ENCODE measurements around the gene ZDHHC3.

DNA sequence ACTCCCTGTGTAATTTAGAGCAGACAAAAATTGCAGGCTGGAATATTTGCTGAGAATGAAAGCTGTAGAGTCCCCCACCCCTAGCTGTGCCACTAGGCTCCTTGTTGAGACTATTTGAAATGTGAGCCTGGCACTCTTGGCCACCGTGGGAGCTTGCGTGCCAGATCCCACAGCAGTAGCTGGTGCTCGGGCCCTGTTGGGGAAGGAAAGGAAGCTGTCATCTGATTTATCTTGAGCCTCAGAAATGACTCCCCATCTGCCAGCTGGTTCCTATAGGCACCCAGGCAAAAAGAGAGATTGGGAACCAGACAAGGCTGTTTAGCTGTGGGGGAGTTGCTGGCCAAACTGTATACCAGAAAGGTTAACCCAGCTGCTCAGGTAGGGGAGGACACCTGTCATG, 26.7 kb upstream of the ZDHHC3 start:
- no peak for TF ChIP-seq TAF1 (IDR thresholded peaks at IDR 0.05; ENCODE audit: borderline replicate concordance, insufficient read depth, low read length)
- TF ChIP-seq, protein P1, sequence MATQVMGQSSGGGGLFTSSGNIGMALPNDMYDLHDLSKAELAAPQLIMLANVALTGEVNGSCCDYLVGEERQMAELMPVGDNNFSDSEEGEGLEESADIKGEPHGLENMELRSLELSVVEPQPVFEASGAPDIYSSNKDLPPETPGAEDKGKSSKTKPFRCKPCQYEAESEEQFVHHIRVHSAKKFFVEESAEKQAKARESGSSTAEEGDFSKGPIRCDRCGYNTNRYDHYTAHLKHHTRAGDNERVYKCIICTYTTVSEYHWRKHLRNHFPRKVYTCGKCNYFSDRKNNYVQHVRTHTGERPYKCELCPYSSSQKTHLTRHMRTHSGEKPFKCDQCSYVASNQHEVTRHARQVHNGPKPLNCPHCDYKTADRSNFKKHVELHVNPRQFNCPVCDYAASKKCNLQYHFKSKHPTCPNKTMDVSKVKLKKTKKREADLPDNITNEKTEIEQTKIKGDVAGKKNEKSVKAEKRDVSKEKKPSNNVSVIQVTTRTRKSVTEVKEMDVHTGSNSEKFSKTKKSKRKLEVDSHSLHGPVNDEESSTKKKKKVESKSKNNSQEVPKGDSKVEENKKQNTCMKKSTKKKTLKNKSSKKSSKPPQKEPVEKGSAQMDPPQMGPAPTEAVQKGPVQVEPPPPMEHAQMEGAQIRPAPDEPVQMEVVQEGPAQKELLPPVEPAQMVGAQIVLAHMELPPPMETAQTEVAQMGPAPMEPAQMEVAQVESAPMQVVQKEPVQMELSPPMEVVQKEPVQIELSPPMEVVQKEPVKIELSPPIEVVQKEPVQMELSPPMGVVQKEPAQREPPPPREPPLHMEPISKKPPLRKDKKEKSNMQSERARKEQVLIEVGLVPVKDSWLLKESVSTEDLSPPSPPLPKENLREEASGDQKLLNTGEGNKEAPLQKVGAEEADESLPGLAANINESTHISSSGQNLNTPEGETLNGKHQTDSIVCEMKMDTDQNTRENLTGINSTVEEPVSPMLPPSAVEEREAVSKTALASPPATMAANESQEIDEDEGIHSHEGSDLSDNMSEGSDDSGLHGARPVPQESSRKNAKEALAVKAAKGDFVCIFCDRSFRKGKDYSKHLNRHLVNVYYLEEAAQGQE (IDR thresholded peaks at IDR 0.05; ENCODE audit: insufficient read depth in 1 of 2, low read depth in 2 of 2, low read length in 2 of 2) = no peak
